Keratinocyte (primary cell): ENCODE results near the gene POLR1C. TPM values are rescaled to one million over a fixed set of nuclear protein-coding genes. Genes with fewer than 3 reads are reported as not detected.

Source experiments
- DNase-seq: peaks from one replicate; pipeline ENCODE4 v3.0.0-alpha.2; 2011; ENCODE audit warnings: low read depth, missing footprints, low spot score
- FAIRE-seq: peaks from 2 replicates; lab custom pipeline; 2011; peaks lifted over from hg19 to GRCh38; lab: Jason Lieb, UNC
- H2AFZ ChIP-seq: 2 replicates; pipeline ENCODE4 v1.6.0; 2012; ENCODE audit warnings: low read length, control low read depth, inconsistent platforms; ENCODE audit not compliant: control insufficient read depth
- H3K27ac ChIP-seq: 2 replicates; pipeline ENCODE4 v1.5.1; 2011; ENCODE audit warnings: low read length; ENCODE audit not compliant: control insufficient read depth, insufficient read depth
- H3K27me3 ChIP-seq: 3 replicates; pipeline ENCODE4 v1.6.0; 2011; ENCODE audit warnings: low read length; ENCODE audit not compliant: control insufficient read depth, insufficient read depth; ENCODE audit errors: extremely low read depth
- H3K36me3 ChIP-seq, 2 experiments: 2 replicates in 1 of 2; 3 replicates in 1 of 2; pipeline ENCODE4 v1.5.1; 2011; ENCODE audit warnings: low read length in 2 of 2, mild to moderate bottlenecking in 1 of 2; ENCODE audit not compliant: control insufficient read depth in 2 of 2, insufficient read depth in 2 of 2; ENCODE audit errors: extremely low read depth in 1 of 2
- H3K4me1 ChIP-seq: 3 replicates; pipeline ENCODE4 v1.5.1; 2011; ENCODE audit warnings: low read length; ENCODE audit not compliant: control insufficient read depth, insufficient read depth; ENCODE audit errors: extremely low read depth
- H3K4me2 ChIP-seq: 3 replicates; pipeline ENCODE4 v1.6.0; 2011; ENCODE audit warnings: low read depth, low read length; ENCODE audit not compliant: control insufficient read depth, insufficient read depth; ENCODE audit errors: extremely low read depth
- H3K4me3 ChIP-seq, 3 experiments: fragments of 200-600 bp in 1 of 3; sonication (generic) in 1 of 3; 2 replicates in 2 of 3; 3 replicates in 1 of 3; pipeline ENCODE4 v1.5.1; 2011 to 2016; ENCODE audit warnings: low read length in 3 of 3, mild to moderate bottlenecking in 3 of 3, control low read depth in 2 of 3, inconsistent platforms in 1 of 3, low read depth in 1 of 3, mixed read lengths in 1 of 3, mixed run types in 1 of 3, moderate library complexity in 1 of 3; ENCODE audit not compliant: control insufficient read depth in 2 of 3, insufficient read depth in 2 of 3; ENCODE audit errors: extremely low read depth in 1 of 3
- H3K79me2 ChIP-seq: 2 replicates; pipeline ENCODE4 v1.6.0; 2012; ENCODE audit warnings: low read length; ENCODE audit not compliant: control insufficient read depth, insufficient read depth
- H3K9ac ChIP-seq: 3 replicates; pipeline ENCODE4 v1.6.0; 2011; ENCODE audit warnings: low read length; ENCODE audit not compliant: control insufficient read depth, insufficient read depth; ENCODE audit errors: extremely low read depth
- H3K9me1 ChIP-seq: 3 replicates; pipeline ENCODE4 v1.6.0; 2011; ENCODE audit warnings: low read length; ENCODE audit not compliant: control insufficient read depth, insufficient read depth; ENCODE audit errors: extremely low read depth
- H3K9me3 ChIP-seq: 2 replicates; pipeline ENCODE4 v1.5.1; 2012; ENCODE audit warnings: low read depth, low read length; ENCODE audit not compliant: control insufficient read depth
- H4K20me1 ChIP-seq: 3 replicates; pipeline ENCODE4 v1.6.0; 2011; ENCODE audit warnings: low read length; ENCODE audit not compliant: control insufficient read depth, insufficient read depth; ENCODE audit errors: extremely low read depth
- CTCF ChIP-seq, 3 experiments: IDR thresholded peaks in 1 of 3; conservative IDR thresholded peaks in 1 of 3; optimal IDR thresholded peaks in 1 of 3; 2 replicates in 2 of 3; 3 replicates in 1 of 3; pipeline versions ENCODE3 to v1.5.1; 2011; ENCODE audit warnings: low read length in 3 of 3, mild to moderate bottlenecking in 3 of 3, moderate library complexity in 2 of 3, control low read depth in 1 of 3, inconsistent platforms in 1 of 3; ENCODE audit not compliant: insufficient read depth in 2 of 3; ENCODE audit errors: extremely low read depth in 1 of 3
- EZH2 ChIP-seq: IDR thresholded peaks from one replicate; pipeline ENCODE4 v1.6.1; 2012; ENCODE audit warnings: inconsistent platforms, mild to moderate bottlenecking, low read length, moderate library complexity
- dilution Hi-C: fragments of 300-500 bp; cut with MboI; formaldehyde crosslinking; loops from one replicate; pipeline ENCODE4 v1.7.0; 2020; ENCODE audit warnings: low sequenced_read_pairs; ENCODE audit not compliant: extremely low pct_ligation_motif_present
- polyA plus RNA-seq, 5 experiments: library from polyadenylated mRNA; depleted of rRNA in 3 of 5; stranded (reverse) in 3 of 5; stranded (forward) in 1 of 5; unstranded in 1 of 5; fragments of >200 nt; gene quantifications; 1 replicate in 1 of 5; 2 replicates in 3 of 5; 3 replicates in 1 of 5; pipeline versions ENCODE4 v1.2.1 to v1.2.3, GENCODE V29; 2011 to 2012; ENCODE audit warnings: missing spikeins in 2 of 5, low read depth in 1 of 5, low replicate concordance in 1 of 5

The POLR1C gene
- polyA plus RNA-seq, 1 donor (not counting 4 experiments of a cell fraction or from before 2014, with no cell fraction given): 121 TPM

DNA sequence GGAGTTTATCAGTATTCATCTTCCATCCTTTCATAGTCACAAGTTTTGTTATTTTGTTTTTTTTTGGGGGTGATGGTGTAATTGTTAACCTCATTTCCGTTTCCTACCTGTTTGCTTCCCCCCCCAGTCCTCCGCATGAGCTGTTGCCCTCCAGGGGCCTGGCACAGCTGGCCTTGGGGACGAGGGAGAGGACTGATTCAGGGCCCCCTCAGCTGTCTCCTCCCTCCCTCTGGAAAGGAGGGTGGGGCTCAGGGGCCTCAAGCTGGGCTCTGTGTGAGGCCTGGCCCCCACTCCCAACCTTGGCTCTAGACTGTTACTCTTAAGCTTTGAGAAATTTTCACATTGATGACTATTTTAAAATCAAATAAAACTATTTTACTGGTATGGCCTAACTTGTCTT, 10.7 kb upstream of the POLR1C start:
- Histone ChIP-seq H3K36me3 (peaks cover 27 to 29% of the 10 kb centered on the region in 2 experiments), H3K9me1 (no peaks in the 10 kb centered on the region), H3K4me1 (peaks cover 15% of the 10 kb centered on the region), H3K9me3 (no peaks in the 10 kb centered on the region), H3K9ac (no peak overlapping the region), H2AFZ (no peak overlapping the region), H3K4me3 (no peak overlapping the region), H3K27me3 (peaks cover 10% of the 10 kb centered on the region), H4K20me1 (no peaks in the 10 kb centered on the region), H3K27ac (no peak overlapping the region), H3K79me2 (no peaks in the 10 kb centered on the region), H3K4me2 (no peak overlapping the region)
- no peak for TF ChIP-seq EZH2
- TF ChIP-seq CTCF (optimal IDR thresholded peaks at IDR 0.05 in 1 of 3, IDR thresholded peaks at IDR 0.05 in 1 of 3, conservative IDR thresholded peaks at IDR 0.05 in 1 of 3; ENCODE audit: extremely low read depth in 1 of 3, insufficient read depth in 2 of 3, low read length in 3 of 3): no peak
- DNase-seq: no peak
- dilution Hi-C loops: no loop called here
- no peak for FAIRE-seq

DNA sequence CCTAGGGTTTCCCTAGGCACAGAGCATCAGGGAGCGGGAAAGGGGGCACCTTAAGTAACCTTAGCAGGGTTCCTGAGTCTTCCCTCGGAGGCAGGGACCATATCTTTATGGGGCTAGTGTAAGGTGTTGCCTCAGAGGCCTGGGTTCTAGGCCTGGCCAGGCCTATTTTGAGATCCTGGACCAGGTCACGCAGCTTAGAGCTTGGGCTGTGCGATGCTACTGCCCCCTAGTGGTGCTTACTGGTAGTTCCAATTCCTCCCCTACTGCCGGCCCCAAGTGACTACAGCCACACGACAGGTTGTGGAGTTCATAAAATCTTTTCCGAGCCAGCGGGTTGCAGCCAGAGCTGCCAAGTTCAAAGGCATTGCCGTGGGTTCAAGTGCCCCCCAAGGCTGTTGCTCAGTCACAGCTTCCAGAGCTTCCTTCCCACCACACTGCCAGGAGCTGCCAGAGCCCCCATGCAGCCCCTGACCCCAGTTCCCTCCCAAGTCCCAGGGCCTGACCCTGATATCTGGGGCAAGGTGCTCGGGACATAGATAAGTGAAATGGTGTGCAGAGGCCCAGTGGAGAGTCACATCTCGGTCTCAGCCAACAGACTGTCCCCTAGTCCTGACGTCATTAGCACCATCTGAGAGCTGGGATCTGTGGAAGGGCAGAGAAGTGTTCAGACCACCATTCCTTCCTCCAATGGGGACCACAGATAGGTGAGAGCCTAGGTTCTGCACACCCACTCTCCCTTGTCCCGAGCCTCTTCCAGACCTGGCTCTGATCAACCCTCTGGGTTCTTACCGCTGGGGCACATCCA, 10.0 kb upstream of the POLR1C start:
- dilution Hi-C loops: no loop called here
- Histone ChIP-seq H3K4me1 (peaks cover 15% of the 10 kb centered on the region), H3K9me1 (no peaks in the 10 kb centered on the region), H3K4me2 (no peak overlapping the region), H3K9me3 (no peaks in the 10 kb centered on the region), H3K4me3 (no peak overlapping the region), H3K79me2 (no peaks in the 10 kb centered on the region), H3K36me3 (peaks cover 29 to 32% of the 10 kb centered on the region in 2 experiments), H4K20me1 (no peaks in the 10 kb centered on the region), H3K27me3 (peaks cover 10% of the 10 kb centered on the region), H3K27ac (no peak overlapping the region), H3K9ac (no peak overlapping the region), H2AFZ (no peak overlapping the region)
- peak in 2 of 3 experiments; percentile 92 to 96 for TF ChIP-seq CTCF (optimal IDR thresholded peaks at IDR 0.05 in 1 of 3, IDR thresholded peaks at IDR 0.05 in 1 of 3, conservative IDR thresholded peaks at IDR 0.05 in 1 of 3; ENCODE audit: extremely low read depth in 1 of 3, insufficient read depth in 2 of 3, low read length in 3 of 3)
- TF ChIP-seq EZH2: no peak
- FAIRE-seq (peak; percentile 41), DNase-seq (no peak)
